ENCODE results near the gene ERLIN1. TPM values are rescaled to one million over a fixed set of nuclear protein-coding genes. Genes with fewer than 3 reads are reported as not detected.

Gene ERLIN1
- total and polyA plus RNA-seq, 2 experiments from 2014 or later: 7.2 to 20.4 TPM

DNA sequence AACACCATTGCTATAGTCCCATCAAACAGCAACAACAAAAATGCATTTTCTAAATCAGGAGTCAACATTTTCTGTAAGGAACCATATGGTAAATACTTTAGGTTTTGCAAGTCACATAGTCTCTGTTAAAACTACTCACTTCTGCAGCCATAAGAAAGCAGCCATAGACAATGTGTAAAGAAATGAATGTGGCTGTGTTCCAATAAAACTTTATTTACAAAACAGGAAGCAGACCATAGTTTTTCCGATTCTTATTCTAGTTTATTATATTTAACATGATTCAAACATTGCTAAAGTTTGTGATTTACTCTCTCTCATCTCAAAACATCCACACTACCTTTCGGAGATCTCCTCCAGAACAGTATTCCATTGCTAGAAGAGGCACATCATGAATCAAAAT lies 36.7 kb upstream of the ERLIN1 start (continued):
- TF ChIP-seq, protein P1, sequence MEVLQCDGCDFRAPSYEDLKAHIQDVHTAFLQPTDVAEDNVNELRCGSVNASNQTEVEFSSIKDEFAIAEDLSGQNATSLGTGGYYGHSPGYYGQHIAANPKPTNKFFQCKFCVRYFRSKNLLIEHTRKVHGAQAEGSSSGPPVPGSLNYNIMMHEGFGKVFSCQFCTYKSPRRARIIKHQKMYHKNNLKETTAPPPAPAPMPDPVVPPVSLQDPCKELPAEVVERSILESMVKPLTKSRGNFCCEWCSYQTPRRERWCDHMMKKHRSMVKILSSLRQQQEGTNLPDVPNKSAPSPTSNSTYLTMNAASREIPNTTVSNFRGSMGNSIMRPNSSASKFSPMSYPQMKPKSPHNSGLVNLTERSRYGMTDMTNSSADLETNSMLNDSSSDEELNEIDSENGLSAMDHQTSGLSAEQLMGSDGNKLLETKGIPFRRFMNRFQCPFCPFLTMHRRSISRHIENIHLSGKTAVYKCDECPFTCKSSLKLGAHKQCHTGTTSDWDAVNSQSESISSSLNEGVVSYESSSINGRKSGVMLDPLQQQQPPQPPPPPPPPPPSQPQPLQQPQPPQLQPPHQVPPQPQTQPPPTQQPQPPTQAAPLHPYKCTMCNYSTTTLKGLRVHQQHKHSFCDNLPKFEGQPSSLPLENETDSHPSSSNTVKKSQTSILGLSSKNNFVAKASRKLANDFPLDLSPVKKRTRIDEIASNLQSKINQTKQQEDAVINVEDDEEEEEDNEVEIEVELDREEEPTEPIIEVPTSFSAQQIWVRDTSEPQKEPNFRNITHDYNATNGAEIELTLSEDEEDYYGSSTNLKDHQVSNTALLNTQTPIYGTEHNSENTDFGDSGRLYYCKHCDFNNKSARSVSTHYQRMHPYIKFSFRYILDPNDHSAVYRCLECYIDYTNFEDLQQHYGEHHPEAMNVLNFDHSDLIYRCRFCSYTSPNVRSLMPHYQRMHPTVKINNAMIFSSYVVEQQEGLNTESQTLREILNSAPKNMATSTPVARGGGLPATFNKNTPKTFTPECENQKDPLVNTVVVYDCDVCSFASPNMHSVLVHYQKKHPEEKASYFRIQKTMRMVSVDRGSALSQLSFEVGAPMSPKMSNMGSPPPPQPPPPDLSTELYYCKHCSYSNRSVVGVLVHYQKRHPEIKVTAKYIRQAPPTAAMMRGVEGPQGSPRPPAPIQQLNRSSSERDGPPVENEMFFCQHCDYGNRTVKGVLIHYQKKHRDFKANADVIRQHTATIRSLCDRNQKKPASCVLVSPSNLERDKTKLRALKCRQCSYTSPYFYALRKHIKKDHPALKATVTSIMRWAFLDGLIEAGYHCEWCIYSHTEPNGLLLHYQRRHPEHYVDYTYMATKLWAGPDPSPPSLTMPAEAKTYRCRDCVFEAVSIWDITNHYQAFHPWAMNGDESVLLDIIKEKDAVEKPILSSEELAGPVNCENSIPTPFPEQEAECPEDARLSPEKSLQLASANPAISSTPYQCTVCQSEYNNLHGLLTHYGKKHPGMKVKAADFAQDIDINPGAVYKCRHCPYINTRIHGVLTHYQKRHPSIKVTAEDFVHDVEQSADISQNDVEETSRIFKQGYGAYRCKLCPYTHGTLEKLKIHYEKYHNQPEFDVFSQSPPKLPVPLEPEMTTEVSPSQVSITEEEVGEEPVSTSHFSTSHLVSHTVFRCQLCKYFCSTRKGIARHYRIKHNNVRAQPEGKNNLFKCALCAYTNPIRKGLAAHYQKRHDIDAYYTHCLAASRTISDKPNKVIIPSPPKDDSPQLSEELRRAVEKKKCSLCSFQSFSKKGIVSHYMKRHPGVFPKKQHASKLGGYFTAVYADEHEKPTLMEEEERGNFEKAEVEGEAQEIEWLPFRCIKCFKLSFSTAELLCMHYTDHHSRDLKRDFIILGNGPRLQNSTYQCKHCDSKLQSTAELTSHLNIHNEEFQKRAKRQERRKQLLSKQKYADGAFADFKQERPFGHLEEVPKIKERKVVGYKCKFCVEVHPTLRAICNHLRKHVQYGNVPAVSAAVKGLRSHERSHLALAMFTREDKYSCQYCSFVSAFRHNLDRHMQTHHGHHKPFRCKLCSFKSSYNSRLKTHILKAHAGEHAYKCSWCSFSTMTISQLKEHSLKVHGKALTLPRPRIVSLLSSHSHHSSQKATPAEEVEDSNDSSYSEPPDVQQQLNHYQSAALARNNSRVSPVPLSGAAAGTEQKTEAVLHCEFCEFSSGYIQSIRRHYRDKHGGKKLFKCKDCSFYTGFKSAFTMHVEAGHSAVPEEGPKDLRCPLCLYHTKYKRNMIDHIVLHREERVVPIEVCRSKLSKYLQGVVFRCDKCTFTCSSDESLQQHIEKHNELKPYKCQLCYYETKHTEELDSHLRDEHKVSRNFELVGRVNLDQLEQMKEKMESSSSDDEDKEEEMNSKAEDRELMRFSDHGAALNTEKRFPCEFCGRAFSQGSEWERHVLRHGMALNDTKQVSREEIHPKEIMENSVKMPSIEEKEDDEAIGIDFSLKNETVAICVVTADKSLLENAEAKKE (CRISPR knock-in tag; IDR thresholded peaks at IDR 0.05): no peak
- TF ChIP-seq CREB1 (CRISPR knock-in tag; IDR thresholded peaks at IDR 0.05; ENCODE audit: low read depth) (no peak), ZNF114 (CRISPR knock-in tag; IDR thresholded peaks at IDR 0.05) (no peak), EZH2 (IDR thresholded peaks at IDR 0.05; ENCODE audit: low read depth, unreplicated experiment) (no peak)

DNA sequence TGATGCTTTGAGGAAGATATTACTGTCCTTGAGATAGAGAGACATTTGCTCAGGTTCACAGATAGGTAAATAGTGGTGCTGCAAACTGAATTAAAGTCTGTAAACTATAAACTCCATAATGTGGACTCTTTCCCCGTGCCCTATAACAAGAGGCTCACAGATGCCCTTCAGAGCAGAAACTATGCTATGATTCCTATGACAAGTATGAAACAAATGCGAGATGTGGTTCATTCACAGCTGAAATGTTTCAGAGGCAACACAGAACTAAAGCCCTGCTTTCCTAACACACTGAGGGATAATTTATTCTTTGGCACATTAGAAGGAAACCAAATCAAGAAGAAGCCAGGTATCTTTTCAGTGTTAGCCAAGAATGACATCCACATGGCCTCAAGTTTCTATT lies 30.2 kb upstream of the ERLIN1 start:
- Histone ChIP-seq H3F3A (replicated peaks; ENCODE audit: low read depth) (no peaks in the 10 kb centered on the region), H3K4me2 (no peak overlapping the region), H3K27ac (ENCODE audit: low read depth) (no peak overlapping the region), H2AFZ (no peak overlapping the region), H3K79me2 (replicated peaks; ENCODE audit: insufficient read depth) (no peaks in the 10 kb centered on the region), H3K4me3 (no peak overlapping the region), H3K36me3 (ENCODE audit: insufficient read depth) (peaks cover 49% of the 10 kb centered on the region), H3K27me3 (ENCODE audit: insufficient read depth) (no peaks in the 10 kb centered on the region), H4K20me1 (replicated peaks; ENCODE audit: insufficient read depth) (no peaks in the 10 kb centered on the region; the same call in 1 of the 2 replicates), H3K4me1 (ENCODE audit: insufficient read depth) (no peaks in the 10 kb centered on the region), H3K9me2 (ENCODE audit: insufficient read depth) (no peaks in the 10 kb centered on the region)
- no peak for DNase-seq (ENCODE audit: low spot score)
- H3K27ac Mint-ChIP-seq: no peak overlapping the region
- ATAC-seq: no peak
- H3K4me1 Mint-ChIP-seq: no peaks in the 10 kb centered on the region; the same call in 2 of the 3 replicates
- H3K27me3 Mint-ChIP-seq (ENCODE audit: insufficient read depth, low read depth, poor library complexity): peaks cover 2% of the 10 kb centered on the region
- H3K9me3 Mint-ChIP-seq: no peaks in the 10 kb centered on the region
- H3K4me3 Mint-ChIP-seq: no peak overlapping the region
- peaks cover 32% of the 10 kb centered on the region for H3K36me3 Mint-ChIP-seq (ENCODE audit: low read depth)
- TF ChIP-seq NANOG (IDR thresholded peaks at IDR 0.05; ENCODE audit: borderline replicate concordance): no peak
- no peak for TF ChIP-seq STAT1 (IDR thresholded peaks at IDR 0.05; ENCODE audit: unreplicated experiment)
- TF ChIP-seq, protein P2, sequence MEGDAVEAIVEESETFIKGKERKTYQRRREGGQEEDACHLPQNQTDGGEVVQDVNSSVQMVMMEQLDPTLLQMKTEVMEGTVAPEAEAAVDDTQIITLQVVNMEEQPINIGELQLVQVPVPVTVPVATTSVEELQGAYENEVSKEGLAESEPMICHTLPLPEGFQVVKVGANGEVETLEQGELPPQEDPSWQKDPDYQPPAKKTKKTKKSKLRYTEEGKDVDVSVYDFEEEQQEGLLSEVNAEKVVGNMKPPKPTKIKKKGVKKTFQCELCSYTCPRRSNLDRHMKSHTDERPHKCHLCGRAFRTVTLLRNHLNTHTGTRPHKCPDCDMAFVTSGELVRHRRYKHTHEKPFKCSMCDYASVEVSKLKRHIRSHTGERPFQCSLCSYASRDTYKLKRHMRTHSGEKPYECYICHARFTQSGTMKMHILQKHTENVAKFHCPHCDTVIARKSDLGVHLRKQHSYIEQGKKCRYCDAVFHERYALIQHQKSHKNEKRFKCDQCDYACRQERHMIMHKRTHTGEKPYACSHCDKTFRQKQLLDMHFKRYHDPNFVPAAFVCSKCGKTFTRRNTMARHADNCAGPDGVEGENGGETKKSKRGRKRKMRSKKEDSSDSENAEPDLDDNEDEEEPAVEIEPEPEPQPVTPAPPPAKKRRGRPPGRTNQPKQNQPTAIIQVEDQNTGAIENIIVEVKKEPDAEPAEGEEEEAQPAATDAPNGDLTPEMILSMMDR (conservative IDR thresholded peaks at IDR 0.05; ENCODE audit: low read depth in 2 of 2): no peak
- TF ChIP-seq EZH2 (IDR thresholded peaks at IDR 0.05; ENCODE audit: low read depth, unreplicated experiment): no peak
- no peak for TF ChIP-seq EZH2phosphoT487 (IDR thresholded peaks at IDR 0.05; ENCODE audit: unreplicated experiment)
- TF ChIP-seq, protein P1 (CRISPR knock-in tag; IDR thresholded peaks at IDR 0.05): no peak
